SK-N-SH treated with all-trans-retinoic acid at 6 μM for 48 hours (cell line): Measurements from ENCODE around the gene FMN1.

Experiments
- ISL1 ChIP-seq: fragments of 250-450 bp; sonication (Bioruptor Pico); IDR thresholded peaks from 2 replicates; pipeline ENCODE4 v2.1.2; 2022; ENCODE audit warnings: mild to moderate bottlenecking, moderate library complexity
- SNAI2 ChIP-seq: fragments of 250-450 bp; sonication (Bioruptor Pico); IDR thresholded peaks from 2 replicates; pipeline ENCODE4 v1.5.0; 2020; ENCODE audit warnings: mild to moderate bottlenecking, moderate library complexity
- TOX ChIP-seq: fragments of 250-450 bp; sonication (Bioruptor Pico); IDR thresholded peaks from 2 replicates; pipeline ENCODE4 v1.8.0; 2021; ENCODE audit warnings: mild to moderate bottlenecking, moderate library complexity, borderline replicate concordance
- ZNF8 ChIP-seq: fragments of 450-650 bp; formaldehyde crosslinking; IDR thresholded peaks from 2 replicates; pipeline ENCODE4 v1.5.0; 2020; ENCODE audit warnings: mild to moderate bottlenecking, moderate library complexity
- TF ChIP-seq, protein P1 (sequence below): fragments of 250-450 bp; sonication (Bioruptor Pico); IDR thresholded peaks from 2 replicates; pipeline ENCODE4 v1.5.1; 2021; ENCODE audit warnings: mild to moderate bottlenecking, moderate library complexity

GRCh38 chr15:32905481-32905880 lies 289.0 kb downstream of the FMN1 start:
- TF ChIP-seq SNAI2 (CRISPR knock-in tag) (no peak), ZNF8 (no peak), TOX (CRISPR knock-in tag) (no peak), ISL1 (CRISPR knock-in tag) (no peak)
- TF ChIP-seq, protein P1, sequence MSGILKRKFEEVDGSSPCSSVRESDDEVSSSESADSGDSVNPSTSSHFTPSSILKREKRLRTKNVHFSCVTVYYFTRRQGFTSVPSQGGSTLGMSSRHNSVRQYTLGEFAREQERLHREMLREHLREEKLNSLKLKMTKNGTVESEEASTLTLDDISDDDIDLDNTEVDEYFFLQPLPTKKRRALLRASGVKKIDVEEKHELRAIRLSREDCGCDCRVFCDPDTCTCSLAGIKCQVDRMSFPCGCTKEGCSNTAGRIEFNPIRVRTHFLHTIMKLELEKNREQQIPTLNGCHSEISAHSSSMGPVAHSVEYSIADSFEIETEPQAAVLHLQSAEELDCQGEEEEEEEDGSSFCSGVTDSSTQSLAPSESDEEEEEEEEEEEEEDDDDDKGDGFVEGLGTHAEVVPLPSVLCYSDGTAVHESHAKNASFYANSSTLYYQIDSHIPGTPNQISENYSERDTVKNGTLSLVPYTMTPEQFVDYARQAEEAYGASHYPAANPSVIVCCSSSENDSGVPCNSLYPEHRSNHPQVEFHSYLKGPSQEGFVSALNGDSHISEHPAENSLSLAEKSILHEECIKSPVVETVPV = no peak
